ENCODE measurements around the gene HMGB2.
A peak's percentile ranks its signal among the peaks of the same experiment; 100 is the strongest.

The HMGB2 gene

DNA sequence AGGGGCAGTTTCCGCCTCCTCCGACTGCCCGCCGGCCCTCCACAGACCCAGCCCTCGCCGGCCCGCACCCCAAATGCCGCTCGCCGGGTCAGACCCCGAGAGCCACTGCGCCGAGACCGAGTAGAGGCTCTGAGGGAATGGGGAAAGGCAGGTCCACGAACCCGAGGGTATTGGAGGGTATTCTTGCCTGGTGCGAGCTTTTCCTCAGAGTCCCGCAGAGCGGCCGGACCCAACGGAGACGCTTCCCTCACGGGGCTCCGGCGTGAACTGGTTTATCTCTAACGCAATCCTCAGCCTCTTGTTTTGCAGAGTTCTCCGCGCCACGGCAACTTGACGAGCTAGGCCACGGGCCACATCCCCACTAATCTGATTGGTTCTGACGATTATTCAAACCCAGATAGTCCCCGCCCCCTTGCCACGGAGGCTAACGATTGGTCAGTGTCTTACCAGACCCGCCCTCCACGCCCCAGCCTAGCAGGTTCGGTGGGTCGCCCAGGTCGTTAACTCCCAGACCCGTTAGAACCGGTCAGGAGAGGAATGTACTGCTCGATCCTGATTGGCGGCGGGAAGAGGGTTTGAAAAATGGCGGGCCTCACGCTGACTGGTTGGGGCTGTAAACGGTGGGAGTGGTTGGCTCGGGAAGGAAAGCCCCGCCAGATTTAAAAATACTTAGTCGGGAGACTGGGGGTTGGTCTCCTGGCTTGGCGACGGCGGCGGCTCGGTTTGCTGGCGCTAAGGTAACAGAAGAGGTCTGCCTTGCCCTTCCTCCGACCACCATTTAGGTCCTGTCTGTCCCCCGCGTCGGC, at the start of gene HMGB2:
TSS of gene HMGB2 (minus strand) at position 274 of the 806 bp plus-strand sequence. CDS start 709 bp downstream, outside the sequence.
- DNase-seq, result peak; percentile 99

DNA sequence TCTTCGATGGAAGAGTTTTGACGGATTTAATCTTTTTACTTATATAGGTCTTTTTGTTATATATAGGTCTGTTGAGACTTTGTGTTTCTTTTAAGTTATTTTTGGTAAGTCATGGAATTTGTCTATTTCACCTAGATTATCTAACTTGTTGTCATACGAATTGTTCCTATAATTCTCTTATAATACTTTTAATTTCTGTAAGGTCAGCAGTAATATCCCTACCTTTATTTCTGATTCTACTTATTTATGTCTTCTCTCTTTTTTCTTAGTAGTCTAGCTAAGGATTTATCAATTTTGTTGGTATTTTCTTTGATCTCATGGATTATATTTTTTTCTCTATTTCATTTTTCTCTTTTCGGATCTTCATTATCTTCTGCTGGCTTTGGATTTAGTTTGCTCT, 48.2 kb upstream of the HMGB2 start:
- no peak for DNase-seq

GRCh38 chr4:173381610-173382009, 47.5 kb upstream of the HMGB2 start:
- no peak for DNase-seq

- DNase-seq, result no peak
Observed at GRCh38 chr4:173380987-173381386, 46.8 kb upstream of the HMGB2 start.

DNA sequence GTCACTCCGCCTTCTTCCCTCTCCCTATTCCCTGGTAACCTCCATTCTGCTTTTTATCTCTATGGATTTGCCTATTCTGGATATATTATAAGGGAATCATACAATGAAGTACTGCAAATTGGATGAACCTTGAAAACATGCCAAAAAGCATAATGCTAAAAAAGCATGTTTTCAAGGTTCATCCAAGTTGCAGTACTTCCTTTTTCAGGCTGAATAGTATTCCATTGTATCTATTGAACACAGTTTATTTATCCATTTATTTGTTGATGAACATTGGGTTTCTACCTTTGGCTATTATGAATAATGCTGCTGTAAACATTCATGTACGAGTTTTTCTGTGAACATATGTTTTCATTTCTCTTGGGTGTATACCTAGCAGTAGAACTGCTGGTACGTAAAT, 45.8 kb upstream of the HMGB2 start:
- no peak for DNase-seq

DNA sequence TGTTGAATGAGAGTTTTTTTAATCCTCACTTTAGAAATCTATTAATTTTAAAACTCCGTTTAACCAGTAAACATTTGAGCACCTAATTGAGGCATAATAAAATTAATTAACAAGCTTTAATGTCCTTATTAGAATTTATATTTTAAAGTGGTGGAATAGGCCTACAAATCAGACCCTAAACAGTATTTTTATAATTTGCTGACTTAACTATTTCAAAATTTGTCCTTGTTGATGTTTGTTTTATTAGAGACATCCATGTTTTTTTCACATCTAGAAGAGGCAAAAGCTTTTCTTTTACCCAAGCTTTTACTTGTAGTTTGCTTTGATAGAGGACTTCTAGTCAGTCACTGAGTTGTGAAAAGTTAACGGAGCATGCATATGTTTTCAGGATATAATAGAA, 40.4 kb upstream of the HMGB2 start:
- DNase-seq, result no peak

GRCh38 chr4:173371292-173372192, 37.4 kb upstream of the HMGB2 start:
- DNase-seq, result peak; percentile 71

GRCh38 chr4:173370477-173371291, 36.5 kb upstream of the HMGB2 start, which contains the start of gene SAP30:
Gene SAP30 (plus strand): TSS chr4:173370954. CDS start chr4:173371183, 229 bp downstream.
- DNase-seq, result peak; percentile 97

- DNase-seq, result no peak
Observed at GRCh38 chr4:173370130-173370476, 35.9 kb upstream of the HMGB2 start.

DNA sequence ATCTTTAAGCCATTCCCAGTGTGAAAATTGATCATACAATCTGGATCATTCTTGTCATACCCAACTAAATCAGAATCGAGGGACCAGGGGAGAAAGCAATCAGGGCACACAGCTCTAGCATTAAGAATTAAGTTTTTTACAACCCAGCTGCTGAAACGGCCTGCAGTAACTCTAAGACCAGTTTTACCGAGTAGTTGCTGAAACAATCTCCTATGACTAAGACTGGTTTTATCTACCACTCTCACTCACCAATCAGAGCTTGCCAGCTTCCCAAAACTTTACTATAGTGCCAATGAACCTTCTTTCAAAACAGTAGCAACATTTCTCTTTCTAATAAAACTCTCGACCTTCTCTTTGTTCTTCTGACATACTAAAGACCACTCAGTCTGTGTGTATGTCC, 33.8 kb upstream of the HMGB2 start:
- peak; percentile 25 for DNase-seq

GRCh38 chr4:173367285-173367684, 33.1 kb upstream of the HMGB2 start:
- peak; percentile 61 for DNase-seq

- peak; percentile 65 for DNase-seq
Observed at GRCh38 chr4:173365359-173365996, 31.3 kb upstream of the HMGB2 start.

DNA sequence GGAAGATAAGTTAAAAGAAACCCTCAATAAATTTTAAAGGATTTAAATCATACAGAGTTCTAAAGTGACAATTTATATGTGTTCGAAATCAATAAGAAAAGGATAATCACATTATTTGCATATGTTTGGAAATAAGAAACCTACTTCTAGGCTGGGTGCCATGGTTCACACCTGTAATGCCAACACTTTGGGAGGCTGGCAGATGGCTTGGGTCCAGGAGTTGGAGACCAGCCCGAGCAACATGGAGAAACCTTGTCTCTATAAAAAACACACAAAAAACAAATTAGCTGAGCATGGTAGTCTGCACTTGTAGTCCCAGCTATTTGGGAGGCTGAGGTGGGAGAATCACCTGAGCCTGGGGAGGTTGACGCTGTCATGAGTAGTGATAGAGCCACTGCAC, 28.5 kb upstream of the HMGB2 start:
- DNase-seq, result peak; percentile 51

GRCh38 chr4:173360587-173361221, 26.5 kb upstream of the HMGB2 start:
- peak; percentile 21 for DNase-seq

DNA sequence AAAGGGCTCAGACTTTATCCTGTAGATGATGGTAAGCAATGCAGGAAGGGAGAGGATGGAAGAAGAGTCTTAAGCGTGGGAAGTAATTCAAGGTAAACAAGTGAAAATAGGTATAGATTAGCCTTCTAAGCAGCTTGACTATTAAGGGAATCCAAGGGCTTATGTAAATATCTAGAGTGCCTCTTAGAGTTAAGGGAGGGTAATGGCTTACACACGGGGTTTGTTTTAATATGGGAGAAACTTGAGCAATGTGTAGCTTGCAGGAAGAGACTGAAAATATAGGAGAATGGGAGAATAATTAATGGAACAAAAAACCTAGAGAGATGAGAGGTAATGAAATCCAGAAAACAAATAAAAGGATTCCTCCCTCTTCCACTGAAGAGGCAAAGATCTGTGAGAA, 23.8 kb upstream of the HMGB2 start:
- DNase-seq, result peak; percentile 65

GRCh38 chr4:173347467-173347866, 13.3 kb upstream of the HMGB2 start:
- no peak for DNase-seq

GRCh38 chr4:173346074-173346473, 11.9 kb upstream of the HMGB2 start:
- no peak for DNase-seq

GRCh38 chr4:173345648-173346047, 11.5 kb upstream of the HMGB2 start:
- no peak for DNase-seq

- no peak for DNase-seq
Observed at GRCh38 chr4:173343832-173344397, 9.8 kb upstream of the HMGB2 start.

DNA sequence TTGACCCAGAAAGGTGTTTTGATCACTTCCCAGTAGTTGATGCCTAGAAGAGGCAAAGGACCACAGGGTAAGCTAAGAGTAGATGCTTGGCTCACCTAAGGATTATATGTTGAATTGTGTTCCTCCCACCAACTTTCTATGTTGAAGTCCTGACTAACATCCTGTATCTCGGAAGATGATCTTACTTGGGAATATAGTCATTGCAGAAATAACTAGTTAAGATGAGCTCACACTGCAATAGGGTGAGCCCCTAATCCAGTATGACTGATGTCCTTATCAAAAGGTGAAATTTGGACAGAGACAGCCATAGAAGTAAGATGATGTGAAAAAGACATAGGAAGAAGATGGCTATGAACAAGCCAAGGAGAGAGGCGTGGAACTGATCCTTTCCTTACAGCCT, 3.3 kb upstream of the HMGB2 start:
- no peak for DNase-seq

DNA sequence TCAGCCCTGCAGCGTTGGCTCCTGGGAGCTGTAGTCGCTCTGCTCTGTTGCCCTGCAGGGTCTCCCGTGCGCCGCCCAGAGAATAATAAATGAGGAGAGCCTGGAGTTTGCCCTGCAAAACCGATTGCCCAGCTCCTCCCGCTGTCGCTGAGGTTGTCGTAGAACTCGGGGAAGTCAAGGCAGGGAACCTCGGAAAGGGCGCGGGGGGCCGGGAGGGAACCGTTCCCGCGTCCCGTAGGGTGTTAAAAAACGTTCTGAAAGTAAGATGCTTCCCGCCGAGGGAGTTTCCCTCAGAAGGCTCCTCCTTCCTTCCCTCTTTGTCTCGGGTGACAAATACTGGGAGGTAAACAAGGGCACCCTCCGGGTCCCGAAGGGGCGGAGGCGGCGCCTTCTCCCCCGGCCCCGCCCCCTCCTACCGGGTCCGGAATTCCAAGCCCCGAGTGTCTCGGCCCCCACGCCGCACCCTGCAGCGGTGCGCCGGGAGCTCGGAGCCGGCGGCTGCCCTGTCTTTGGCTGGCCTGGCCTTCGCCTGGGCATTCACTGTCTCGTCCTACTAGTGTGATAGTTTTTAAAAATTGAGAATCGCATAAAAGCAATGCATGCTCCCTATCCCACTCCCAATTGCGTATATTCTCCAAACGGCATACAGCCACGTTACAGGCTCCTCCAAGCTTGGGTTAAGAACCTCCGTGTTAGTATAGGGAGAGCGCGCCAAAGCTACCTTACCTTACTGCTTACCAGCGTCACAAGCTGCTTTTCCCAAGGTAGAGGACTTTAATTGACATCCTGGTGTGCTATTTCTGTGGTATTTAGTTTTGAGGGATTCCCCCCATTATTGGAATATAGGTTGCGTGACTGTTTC, 964 bp upstream of the HMGB2 start:
- peak; percentile 96 for DNase-seq
